OCI-LY7 (cell line): Measurements from ENCODE around the gene PLXNB1.

Experiments used
- EZH2phosphoT487 ChIP-seq: fragments of 200-600 bp; sonication (generic); IDR thresholded peaks from 2 replicates; pipeline ENCODE4 v1.6.1; 2018; ENCODE audit warnings: low read depth, borderline replicate concordance, mild to moderate bottlenecking, mixed run types, antibody characterized with exemption, low read length, moderate library complexity, mixed read lengths
- TF ChIP-seq, protein P1 (sequence below): fragments of 200-600 bp; sonication (generic); conservative IDR thresholded peaks from 2 replicates; pipeline ENCODE4 v1.5.1; 2014; ENCODE audit warnings: mild to moderate bottlenecking, antibody characterized with exemption, low read length, moderate library complexity, mixed read lengths

DNA sequence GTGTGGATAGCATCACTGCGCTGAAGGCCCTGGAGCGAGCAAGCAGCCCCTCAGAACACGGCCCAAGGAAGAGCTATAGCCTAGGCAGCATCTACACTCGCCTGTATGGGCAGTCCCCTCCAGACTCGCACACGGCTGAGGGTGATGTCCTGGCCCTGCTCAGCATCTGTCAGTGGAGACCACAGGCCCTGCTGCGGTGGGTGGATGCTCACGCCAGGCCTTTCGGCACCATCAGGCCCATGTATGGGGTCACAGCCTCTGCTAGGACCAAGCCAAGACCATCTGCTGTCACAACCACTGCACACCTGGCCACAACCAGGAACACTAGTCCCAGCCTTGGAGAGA, 37.2 kb upstream of the PLXNB1 start:
- TF ChIP-seq, protein P1, sequence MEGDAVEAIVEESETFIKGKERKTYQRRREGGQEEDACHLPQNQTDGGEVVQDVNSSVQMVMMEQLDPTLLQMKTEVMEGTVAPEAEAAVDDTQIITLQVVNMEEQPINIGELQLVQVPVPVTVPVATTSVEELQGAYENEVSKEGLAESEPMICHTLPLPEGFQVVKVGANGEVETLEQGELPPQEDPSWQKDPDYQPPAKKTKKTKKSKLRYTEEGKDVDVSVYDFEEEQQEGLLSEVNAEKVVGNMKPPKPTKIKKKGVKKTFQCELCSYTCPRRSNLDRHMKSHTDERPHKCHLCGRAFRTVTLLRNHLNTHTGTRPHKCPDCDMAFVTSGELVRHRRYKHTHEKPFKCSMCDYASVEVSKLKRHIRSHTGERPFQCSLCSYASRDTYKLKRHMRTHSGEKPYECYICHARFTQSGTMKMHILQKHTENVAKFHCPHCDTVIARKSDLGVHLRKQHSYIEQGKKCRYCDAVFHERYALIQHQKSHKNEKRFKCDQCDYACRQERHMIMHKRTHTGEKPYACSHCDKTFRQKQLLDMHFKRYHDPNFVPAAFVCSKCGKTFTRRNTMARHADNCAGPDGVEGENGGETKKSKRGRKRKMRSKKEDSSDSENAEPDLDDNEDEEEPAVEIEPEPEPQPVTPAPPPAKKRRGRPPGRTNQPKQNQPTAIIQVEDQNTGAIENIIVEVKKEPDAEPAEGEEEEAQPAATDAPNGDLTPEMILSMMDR, result no peak
- TF ChIP-seq EZH2phosphoT487, result no peak
